C4-2B (cell line): ENCODE measurements around the gene KCNMB3.
"Not testable (repeated sequence)": the region's sequence is repeated elsewhere in the genome, so short reads cannot be mapped to it uniquely, and the experiment has no call there.

Experiments
- ZFX ChIP-seq: fragments of 450-650 bp; IDR thresholded peaks from 2 replicates; pipeline ENCODE4 v1.6.1; 2017
- TF ChIP-seq, protein P1 (sequence below): fragments of 450-650 bp; conservative IDR thresholded peaks from 2 replicates; pipeline ENCODE4 v1.5.1; 2017; ENCODE audit warnings: mild to moderate bottlenecking

DNA sequence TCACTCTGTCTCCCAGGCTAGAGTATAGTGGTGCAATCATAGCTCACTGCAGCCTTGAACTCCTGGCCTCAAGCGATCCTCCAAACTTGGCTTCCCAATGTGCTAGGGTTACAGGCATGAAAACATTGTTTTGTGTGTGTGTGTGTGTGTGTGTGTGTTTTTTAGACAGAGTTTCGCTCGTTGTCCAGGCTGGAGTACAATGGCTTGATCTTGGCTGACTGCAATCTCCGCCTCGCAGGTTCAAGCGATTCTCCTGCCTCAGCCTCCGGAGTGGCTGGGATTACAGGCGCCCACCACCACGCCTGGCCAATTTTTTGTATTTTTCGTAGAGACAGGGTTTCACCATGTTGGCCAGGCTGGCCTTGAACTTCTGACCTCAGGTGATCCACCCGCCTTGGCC is 6.8 kb upstream of the KCNMB3 start:
- TF ChIP-seq, protein P1, sequence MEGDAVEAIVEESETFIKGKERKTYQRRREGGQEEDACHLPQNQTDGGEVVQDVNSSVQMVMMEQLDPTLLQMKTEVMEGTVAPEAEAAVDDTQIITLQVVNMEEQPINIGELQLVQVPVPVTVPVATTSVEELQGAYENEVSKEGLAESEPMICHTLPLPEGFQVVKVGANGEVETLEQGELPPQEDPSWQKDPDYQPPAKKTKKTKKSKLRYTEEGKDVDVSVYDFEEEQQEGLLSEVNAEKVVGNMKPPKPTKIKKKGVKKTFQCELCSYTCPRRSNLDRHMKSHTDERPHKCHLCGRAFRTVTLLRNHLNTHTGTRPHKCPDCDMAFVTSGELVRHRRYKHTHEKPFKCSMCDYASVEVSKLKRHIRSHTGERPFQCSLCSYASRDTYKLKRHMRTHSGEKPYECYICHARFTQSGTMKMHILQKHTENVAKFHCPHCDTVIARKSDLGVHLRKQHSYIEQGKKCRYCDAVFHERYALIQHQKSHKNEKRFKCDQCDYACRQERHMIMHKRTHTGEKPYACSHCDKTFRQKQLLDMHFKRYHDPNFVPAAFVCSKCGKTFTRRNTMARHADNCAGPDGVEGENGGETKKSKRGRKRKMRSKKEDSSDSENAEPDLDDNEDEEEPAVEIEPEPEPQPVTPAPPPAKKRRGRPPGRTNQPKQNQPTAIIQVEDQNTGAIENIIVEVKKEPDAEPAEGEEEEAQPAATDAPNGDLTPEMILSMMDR = not testable (repeated sequence)
- TF ChIP-seq ZFX = not testable (repeated sequence)
